Right atrium auricular region (tissue), 2 donors: ENCODE measurements around the gene STEAP3. TPM values are rescaled to one million over a fixed set of nuclear protein-coding genes. Genes with fewer than 3 reads are reported as not detected.

Experiments
- DNase-seq: peaks from one replicate; pipeline ENCODE4 v3.0.0-alpha.2; 2019; ENCODE audit warnings: low spot score
- H3K27ac ChIP-seq, 2 donors: fragments of 200-600 bp; sonication (generic); 1 replicate in 1 of 2; 2 replicates in 1 of 2; pipeline ENCODE4 v1.5.1; 2016 to 2019
- H3K27me3 ChIP-seq, 2 donors: fragments of 200-600 bp; sonication (generic); one replicate each; pipeline versions ENCODE4 v1.5.1 to v1.6.0; 2017 to 2019
- H3K36me3 ChIP-seq: fragments of 200-600 bp; sonication (generic); one replicate; pipeline ENCODE4 v1.5.1; 2016
- H3K4me1 ChIP-seq, 2 donors: fragments of 200-600 bp; sonication (generic); one replicate each; pipeline versions ENCODE4 v1.5.1 to v1.6.0; 2017 to 2019
- H3K4me3 ChIP-seq, 2 donors: fragments of 200-600 bp; sonication (generic); 1 replicate in 1 of 2; 2 replicates in 1 of 2; pipeline ENCODE4 v1.5.1; 2017 to 2019; ENCODE audit warnings: mild to moderate bottlenecking in 1 of 2, moderate library complexity in 1 of 2
- H3K9me3 ChIP-seq, 2 donors: fragments of 200-600 bp; sonication (generic); one replicate each; pipeline ENCODE4 v1.5.1; 2019
- CTCF ChIP-seq, 2 donors: fragments of 200-600 bp; sonication (generic); IDR thresholded peaks; one replicate each; pipeline ENCODE4 v1.5.1; 2019; ENCODE audit warnings: antibody characterized with exemption in 2 of 2
- total RNA-seq, 2 donors: library from RNA; depleted of rRNA; stranded (reverse); fragments of >200 nt; gene quantifications; one replicate each; pipeline ENCODE4 v1.1.0, GENCODE V29; 2016

The STEAP3 gene
- total RNA-seq, 2 donors from 2014 or later, result 4.4 to 8.2 TPM

GRCh38 chr2:119201815-119202214, 21.8 kb upstream of the STEAP3 start:
- no peak for DNase-seq
- no peaks in the 10 kb centered on the region for H3K4me1 ChIP-seq
- no peak for TF ChIP-seq CTCF (IDR thresholded peaks at IDR 0.05)
- H3K27ac ChIP-seq, result no peak overlapping the region
- no peaks in the 10 kb centered on the region for H3K36me3 ChIP-seq
- no peaks in the 10 kb centered on the region for H3K9me3 ChIP-seq
- H3K4me3 ChIP-seq, result no peak overlapping the region
- H3K27me3 ChIP-seq, result no peaks in the 10 kb centered on the region

- no peak overlapping the region for H3K4me3 ChIP-seq
- no peak for DNase-seq
- no peaks in the 10 kb centered on the region for H3K4me1 ChIP-seq
- no peaks in the 10 kb centered on the region for H3K27me3 ChIP-seq
- TF ChIP-seq CTCF (IDR thresholded peaks at IDR 0.05), result no peak
- H3K36me3 ChIP-seq, result no peaks in the 10 kb centered on the region
- no peak overlapping the region for H3K27ac ChIP-seq
- no peaks in the 10 kb centered on the region for H3K9me3 ChIP-seq
Measured at GRCh38 chr2:119202610-119203310, 20.9 kb upstream of the STEAP3 start.

GRCh38 chr2:119204525-119204924, 19.1 kb upstream of the STEAP3 start:
- Histone ChIP-seq H3K4me1 (no peaks in the 10 kb centered on the region), H3K36me3 (no peaks in the 10 kb centered on the region), H3K4me3 (no peak overlapping the region), H3K27ac (no peak overlapping the region), H3K27me3 (no peaks in the 10 kb centered on the region), H3K9me3 (no peaks in the 10 kb centered on the region)
- DNase-seq, result no peak
- no peak for TF ChIP-seq CTCF (IDR thresholded peaks at IDR 0.05)

GRCh38 chr2:119205001-119205706, 18.5 kb upstream of the STEAP3 start:
- no peaks in the 10 kb centered on the region for H3K36me3 ChIP-seq
- no peak for DNase-seq
- H3K9me3 ChIP-seq, result no peaks in the 10 kb centered on the region
- H3K4me1 ChIP-seq, result no peaks in the 10 kb centered on the region
- no peaks in the 10 kb centered on the region for H3K27me3 ChIP-seq
- no peak overlapping the region for H3K27ac ChIP-seq
- no peak for TF ChIP-seq CTCF (IDR thresholded peaks at IDR 0.05)
- H3K4me3 ChIP-seq, result no peak overlapping the region

GRCh38 chr2:119206201-119206600, 17.4 kb upstream of the STEAP3 start:
- H3K36me3 ChIP-seq, result no peaks in the 10 kb centered on the region
- H3K4me3 ChIP-seq, result no peak overlapping the region
- TF ChIP-seq CTCF (IDR thresholded peaks at IDR 0.05), result no peak
- H3K4me1 ChIP-seq, result no peaks in the 10 kb centered on the region
- DNase-seq, result no peak
- H3K27ac ChIP-seq, result no peak overlapping the region
- H3K27me3 ChIP-seq, result no peaks in the 10 kb centered on the region
- no peaks in the 10 kb centered on the region for H3K9me3 ChIP-seq
